Pancreas (tissue), 10 donors: ENCODE data around the gene USF2. TPM values are rescaled to one million over a fixed set of nuclear protein-coding genes. Genes with fewer than 3 reads are reported as not detected.

Experiments used
- ATAC-seq, 4 donors: fragments of 200-7000 bp; cut with Tn5 transposase; one replicate each; pipeline versions ENCODE4 v1.8.0 to v1.9.1; 2020; ENCODE audit warnings: mild to moderate bottlenecking in 4 of 4, moderate library complexity in 4 of 4
- DNase-seq, 6 donors: peaks; one replicate each; pipeline ENCODE4 v3.0.0-alpha.2; 2020
- FAIRE-seq: peaks from 2 replicates; lab custom pipeline; 2012; peaks lifted over from hg19 to GRCh38; lab: Jason Lieb, UNC
- H3K27ac ChIP-seq, 4 donors: fragments of 200-600 bp; sonication (generic); 1 replicate in 3 of 4; 2 replicates in 1 of 4; pipeline versions ENCODE4 v1.5.0 to v1.8.0; 2020
- H3K27me3 ChIP-seq, 4 donors: fragments of 200-600 bp; one replicate each; pipeline ENCODE4 v1.8.0; 2021
- H3K36me3 ChIP-seq, 3 donors: fragments of 200-600 bp; sonication (generic) in 1 of 3; one replicate each; pipeline versions ENCODE4 v1.5.0 to v1.8.0; 2020 to 2021
- H3K4me1 ChIP-seq, 3 donors: fragments of 200-600 bp; one replicate each; pipeline ENCODE4 v1.8.0; 2021
- H3K4me3 ChIP-seq, 4 donors: fragments of 200-600 bp; sonication (generic) in 2 of 4; one replicate each; pipeline versions ENCODE4 v1.5.0 to v1.8.0; 2020 to 2021
- H3K9me3 ChIP-seq, 4 donors: fragments of 200-600 bp; one replicate each; pipeline ENCODE4 v1.8.0; 2021
- whole genome bisulfite sequencing, 2 donors: extraction: QIAGEN DNeasy Blood & Tissue Kit; methylation state at CpG; one replicate each; pipeline ENCODE4 v1.1.7; 2013; 5-methylcytosine and 5-hydroxymethylcytosine counted together
- intact Hi-C, 3 donors: fragments of 100-400 bp; cut with DNase I; formaldehyde crosslinking; loops; one replicate each; pipeline versions ENCODE4 v1.11.1 to v1.14.2; 2022
- polyA plus RNA-seq, 2 donors: library from polyadenylated mRNA; stranded (reverse); fragments of 200-250 nt; gene quantifications; one replicate each; pipeline ENCODE4 v1.2.3, GENCODE V29; 2013
- total RNA-seq, 6 donors: library from RNA; stranded (reverse); fragmentation: NEBNext Ultra II Directional in 4 of 6; extraction: Animal tissue kit (Norgen Biotek cat#: 25700) in 4 of 6; gene quantifications; one replicate each; pipeline versions ENCODE4 v1.2.1 to v1.2.4, GENCODE V29; 2021 to 2023
- TF ChIP-seq, protein P1 (sequence below), 4 donors: fragments of 200-600 bp; sonication (generic) in 3 of 4; IDR thresholded peaks; one replicate each; pipeline versions ENCODE4 v1.5.0 to v1.8.0; 2021; ENCODE audit warnings: antibody characterized with exemption in 4 of 4
- donor health status: healthy with polysubstance abuse.
- donor health status: DM: no; HTN: no; CAD: no; lungs with moderate emphysema.
- donor health status: DM: no; HTN: no; CAD: no.
- donor health status: control.
- donor health status: control.
- donor health status: Bipolar disorder and iron deficiency.
- donor health status: DM: yes; HTN: yes; CAD: no.
- donor health status: DM: no; HTN: no; CAD: no.
- donor health status: DM: no; HTN: no; CAD: no.
- donor health status: DM: yes; HTN: yes; CAD: no.

The USF2 gene
- total and polyA plus RNA-seq, 8 donors: 46.4 to 112 (median 60.6) TPM

- Histone ChIP-seq H3K36me3 (no peaks in the 10 kb centered on the region), H3K4me3 (no peak overlapping the region), H3K27ac (no peak overlapping the region), H3K27me3 (no peaks in the 10 kb centered on the region), H3K4me1 (no peaks in the 10 kb centered on the region), H3K9me3 (no peaks in the 10 kb centered on the region)
- intact Hi-C loops: no loop called here
- no peak for DNase-seq
- WGBS, 2 donors: 89 to 92% methylated on average over 6 of the region's 6 CpGs
- ATAC-seq: no peak
- TF ChIP-seq, protein P1, sequence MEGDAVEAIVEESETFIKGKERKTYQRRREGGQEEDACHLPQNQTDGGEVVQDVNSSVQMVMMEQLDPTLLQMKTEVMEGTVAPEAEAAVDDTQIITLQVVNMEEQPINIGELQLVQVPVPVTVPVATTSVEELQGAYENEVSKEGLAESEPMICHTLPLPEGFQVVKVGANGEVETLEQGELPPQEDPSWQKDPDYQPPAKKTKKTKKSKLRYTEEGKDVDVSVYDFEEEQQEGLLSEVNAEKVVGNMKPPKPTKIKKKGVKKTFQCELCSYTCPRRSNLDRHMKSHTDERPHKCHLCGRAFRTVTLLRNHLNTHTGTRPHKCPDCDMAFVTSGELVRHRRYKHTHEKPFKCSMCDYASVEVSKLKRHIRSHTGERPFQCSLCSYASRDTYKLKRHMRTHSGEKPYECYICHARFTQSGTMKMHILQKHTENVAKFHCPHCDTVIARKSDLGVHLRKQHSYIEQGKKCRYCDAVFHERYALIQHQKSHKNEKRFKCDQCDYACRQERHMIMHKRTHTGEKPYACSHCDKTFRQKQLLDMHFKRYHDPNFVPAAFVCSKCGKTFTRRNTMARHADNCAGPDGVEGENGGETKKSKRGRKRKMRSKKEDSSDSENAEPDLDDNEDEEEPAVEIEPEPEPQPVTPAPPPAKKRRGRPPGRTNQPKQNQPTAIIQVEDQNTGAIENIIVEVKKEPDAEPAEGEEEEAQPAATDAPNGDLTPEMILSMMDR (IDR thresholded peaks at IDR 0.05): no peak
- no peak for FAIRE-seq
These were observed 42.8 kb upstream of the USF2 start for GRCh38 chr19:35225951-35226350.

DNA sequence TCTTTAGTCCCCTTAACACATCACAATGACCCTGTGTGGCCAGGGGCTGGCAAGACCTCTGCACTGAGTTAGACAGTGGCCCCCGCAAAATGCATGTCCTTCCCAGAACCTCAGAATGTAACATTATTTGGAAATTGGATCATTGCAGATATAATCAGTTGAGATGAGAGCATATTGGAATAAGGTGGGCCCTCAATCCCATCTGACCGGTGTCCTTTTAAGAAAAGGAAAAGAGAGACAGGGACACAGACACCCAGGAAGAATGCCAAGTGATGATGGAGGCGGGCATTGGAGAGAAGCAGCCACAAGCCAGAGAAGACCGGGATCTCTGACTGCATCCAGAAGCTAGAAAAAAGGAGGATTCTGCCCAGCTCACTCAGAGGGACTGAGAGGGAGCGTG lies 42.0 kb upstream of the USF2 start:
- Histone ChIP-seq H3K36me3 (no peaks in the 10 kb centered on the region), H3K4me3 (no peak overlapping the region), H3K27ac (no peak overlapping the region), H3K9me3 (no peaks in the 10 kb centered on the region), H3K27me3 (no peaks in the 10 kb centered on the region), H3K4me1 (no peaks in the 10 kb centered on the region)
- no peak for DNase-seq
- TF ChIP-seq, protein P1 (IDR thresholded peaks at IDR 0.05): no peak
- WGBS, 2 donors: 89 to 92% methylated on average over 5 of the region's 5 CpGs
- FAIRE-seq: no peak
- no peak for ATAC-seq
- intact Hi-C loops: no loop called here

GRCh38 chr19:35228177-35228930 lies 40.4 kb upstream of the USF2 start, which contains the start of gene FAM187B:
TSS of gene FAM187B (minus strand) at chr19:35228739. CDS start at chr19:35228680, 59 bp downstream.
- TF ChIP-seq, protein P1 (IDR thresholded peaks at IDR 0.05): no peak
- intact Hi-C loops: no loop called here
- no peak within 1 kb of the TSS for H3K4me3 ChIP-seq
- DNase-seq: peak in 2 of 6 donors; percentile 33 to 36
- H3K27me3 ChIP-seq: no peaks in the 10 kb centered on the region
- ATAC-seq: no peak
- FAIRE-seq: no peak
- no peaks in the 10 kb centered on the region for H3K9me3 ChIP-seq
- H3K36me3 ChIP-seq: no peaks in the 10 kb centered on the region
- no peak within 1 kb of the TSS for H3K27ac ChIP-seq
- H3K4me1 ChIP-seq: no peaks in the 10 kb centered on the region
- WGBS, 2 donors: 85 to 87% methylated on average over 14 of the region's 14 CpGs

DNA sequence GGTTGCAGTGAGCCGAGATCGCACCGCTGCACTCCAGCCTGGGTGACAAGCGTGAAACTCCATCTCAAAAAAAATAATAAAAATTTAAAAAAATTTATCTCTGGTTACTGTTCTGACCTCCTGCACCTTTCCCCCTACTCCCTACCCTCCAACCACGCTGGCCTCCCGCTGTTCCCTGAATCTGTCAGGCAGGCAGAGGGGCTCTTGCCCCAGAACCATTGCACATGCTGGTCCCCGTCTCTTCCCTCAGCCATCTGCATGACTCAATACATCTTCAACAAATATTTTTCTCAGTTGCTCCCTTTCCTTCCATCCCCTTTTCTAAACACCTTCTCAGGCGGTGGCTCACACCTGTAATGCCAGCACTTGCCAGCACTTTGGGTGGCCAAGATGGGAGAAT lies 39.2 kb upstream of the USF2 start:
- FAIRE-seq (no peak), ATAC-seq (no peak), DNase-seq (peak in 1 of 6 donors; percentile 34)
- no peak overlapping the region for H3K27ac ChIP-seq
- H3K4me3 ChIP-seq: no peak overlapping the region
- TF ChIP-seq, protein P1 (IDR thresholded peaks at IDR 0.05): no peak
- no peaks in the 10 kb centered on the region for H3K27me3 ChIP-seq
- H3K36me3 ChIP-seq: no peaks in the 10 kb centered on the region
- no peaks in the 10 kb centered on the region for H3K4me1 ChIP-seq
- no peaks in the 10 kb centered on the region for H3K9me3 ChIP-seq
- intact Hi-C loops: no loop called here
- WGBS, 2 donors: 90 to 97% methylated on average over 8 of the region's 8 CpGs
